Liver (tissue), 9 donors: ENCODE data around the gene MAPKAP1. TPM values are rescaled to one million over a fixed set of nuclear protein-coding genes. Genes with fewer than 3 reads are reported as not detected.

Experiments used
- DNase-seq: peaks from one replicate; pipeline ENCODE4 v3.0.0-alpha.2; 2017; ENCODE audit warnings: low spot score
- H3K27ac ChIP-seq, 2 donors: one replicate each; pipeline ENCODE4 v1.7.0; 2013; ENCODE audit warnings: inconsistent platforms in 2 of 2, low read length in 2 of 2, control low read depth in 1 of 2, low read depth in 1 of 2, mild to moderate bottlenecking in 1 of 2
- H3K27me3 ChIP-seq, 4 donors: one replicate each; pipeline versions ENCODE4 v1.6.1 to v1.7.0; 2013; ENCODE audit warnings: low read length in 3 of 4, inconsistent platforms in 1 of 4, mild to moderate bottlenecking in 1 of 4, moderate library complexity in 1 of 4; ENCODE audit not compliant: control insufficient read depth in 4 of 4, insufficient read depth in 4 of 4
- H3K36me3 ChIP-seq, 4 donors: one replicate each; pipeline versions ENCODE4 v1.6.1 to v1.7.0; 2013; ENCODE audit warnings: low read length in 3 of 4, mild to moderate bottlenecking in 3 of 4, low read depth in 1 of 4, moderate library complexity in 1 of 4; ENCODE audit not compliant: control insufficient read depth in 4 of 4, insufficient read depth in 3 of 4
- H3K4me1 ChIP-seq, 4 donors: one replicate each; pipeline versions ENCODE4 v1.6.1 to v1.7.0; 2013; ENCODE audit warnings: low read length in 3 of 4, mild to moderate bottlenecking in 3 of 4, moderate library complexity in 1 of 4; ENCODE audit not compliant: control insufficient read depth in 4 of 4, insufficient read depth in 4 of 4
- H3K4me3 ChIP-seq, 3 donors: one replicate each; pipeline versions ENCODE4 v1.6.1 to v1.7.0; 2013; ENCODE audit warnings: low read length in 3 of 3, control low read depth in 1 of 3, low read depth in 1 of 3, mild to moderate bottlenecking in 1 of 3
- H3K9ac ChIP-seq, 2 donors: one replicate each; pipeline ENCODE4 v1.7.0; 2013; ENCODE audit warnings: low read length in 2 of 2, mild to moderate bottlenecking in 2 of 2, moderate library complexity in 2 of 2, control low read depth in 1 of 2, low read depth in 1 of 2
- H3K9me3 ChIP-seq, 4 donors: one replicate each; pipeline versions ENCODE4 v1.6.1 to v1.7.0; 2013; ENCODE audit warnings: low read length in 3 of 4; ENCODE audit not compliant: control insufficient read depth in 4 of 4
- ATF3 ChIP-seq: IDR thresholded peaks from 2 replicates; pipeline ENCODE4 v1.6.1; 2016; ENCODE audit warnings: antibody characterized with exemption
- CTCF ChIP-seq: fragments of 150-350 bp; IDR thresholded peaks from 2 replicates; pipeline ENCODE4 v1.5.1; 2017; ENCODE audit warnings: improper control_type of control experiment, low read depth, low read length; ENCODE audit not compliant: missing input control
- EGR1 ChIP-seq, 2 donors: IDR thresholded peaks; 2 replicates each; pipeline ENCODE4 v1.6.1; 2016 to 2018; ENCODE audit warnings: antibody characterized with exemption in 2 of 2, low read depth in 2 of 2
- FOXA1 ChIP-seq: IDR thresholded peaks from 2 replicates; pipeline ENCODE4 v1.6.1; 2016; ENCODE audit warnings: antibody characterized with exemption
- FOXA2 ChIP-seq: IDR thresholded peaks from 2 replicates; pipeline ENCODE4 v1.6.1; 2016; ENCODE audit warnings: antibody characterized with exemption
- GABPA ChIP-seq, 2 donors: IDR thresholded peaks in 1 of 2; conservative IDR thresholded peaks in 1 of 2; 2 replicates each; pipeline ENCODE4 v1.6.1; 2016; ENCODE audit warnings: antibody characterized with exemption in 2 of 2, mild to moderate bottlenecking in 1 of 2, moderate library complexity in 1 of 2
- HNF4A ChIP-seq, 2 donors: conservative IDR thresholded peaks; 2 replicates each; pipeline ENCODE4 v1.6.1; 2016; ENCODE audit warnings: antibody characterized with exemption in 2 of 2, mild to moderate bottlenecking in 2 of 2
- HNF4G ChIP-seq: IDR thresholded peaks from 2 replicates; pipeline ENCODE4 v1.6.1; 2016; ENCODE audit warnings: antibody characterized with exemption
- JUND ChIP-seq, 2 donors: IDR thresholded peaks; 2 replicates each; pipeline ENCODE4 v1.6.1; 2016; ENCODE audit warnings: antibody characterized with exemption in 2 of 2
- MAX ChIP-seq: IDR thresholded peaks from 2 replicates; pipeline ENCODE4 v1.6.1; 2016; ENCODE audit warnings: antibody characterized with exemption
- NR2F2 ChIP-seq: IDR thresholded peaks from 2 replicates; pipeline ENCODE4 v1.6.1; 2016; ENCODE audit warnings: antibody characterized with exemption
- RAD21 ChIP-seq, 2 donors: IDR thresholded peaks; 2 replicates each; pipeline ENCODE4 v1.6.1; 2016; ENCODE audit warnings: antibody characterized with exemption in 2 of 2, mild to moderate bottlenecking in 2 of 2
- REST ChIP-seq: IDR thresholded peaks from 2 replicates; pipeline ENCODE4 v1.6.1; 2016; ENCODE audit warnings: antibody characterized with exemption, mild to moderate bottlenecking
- RXRA ChIP-seq, 2 donors: IDR thresholded peaks; 2 replicates each; pipeline ENCODE4 v1.6.1; 2017 to 2018; ENCODE audit warnings: antibody characterized with exemption in 2 of 2, mild to moderate bottlenecking in 1 of 2
- TAF1 ChIP-seq: conservative IDR thresholded peaks from 2 replicates; pipeline ENCODE4 v1.6.1; 2016; ENCODE audit warnings: antibody characterized with exemption, mild to moderate bottlenecking
- YY1 ChIP-seq: IDR thresholded peaks from 2 replicates; pipeline ENCODE4 v1.6.1; 2016; ENCODE audit warnings: antibody characterized with exemption, mild to moderate bottlenecking
- ZBTB33 ChIP-seq: IDR thresholded peaks from 2 replicates; pipeline ENCODE4 v1.6.1; 2016; ENCODE audit warnings: antibody characterized with exemption
- WGBS: extraction: QIAGEN DNeasy Blood & Tissue Kit; methylation state at CpG from one replicate; pipeline ENCODE4 v1.1.7; 2013; 5-methylcytosine and 5-hydroxymethylcytosine counted together
- polyA plus RNA-seq, 2 donors: library from polyadenylated mRNA; stranded (reverse) in 1 of 2; unstranded in 1 of 2; fragments of 200-250 nt in 1 of 2; fragments of >200 nt in 1 of 2; fragmentation: Nextera tagmentation in 1 of 2; extraction: Ambion mirVana in 1 of 2; gene quantifications; one replicate each; pipeline versions ENCODE4 v1.2.1 to v1.2.3, GENCODE V29; 2013 to 2015
- total RNA-seq, 2 donors: library from RNA; depleted of rRNA; stranded (reverse); fragments of >200 nt; gene quantifications; one replicate each; pipeline ENCODE4 v1.2.3, GENCODE V29; 2014
- donor health status: healthy.
- donor health status: healthy.
- donor health status: healthy.
- donor health status: healthy.
- donor health status: healthy.

The MAPKAP1 gene
- total and polyA plus RNA-seq, 4 donors = 23.6 to 55.9 (median 32.7) TPM

GRCh38 chr9:125681657-125682056 is 25.4 kb downstream of the MAPKAP1 start:
- no peak for DNase-seq
- H3K4me1 ChIP-seq = peaks cover 0 to 2% (median 0%) of the 10 kb centered on the region in 4 donors
- no peak overlapping the region for H3K9ac ChIP-seq
- no peak overlapping the region for H3K27ac ChIP-seq
- peaks cover 0 to 8% (median 3%) of the 10 kb centered on the region in 4 donors for H3K36me3 ChIP-seq
- no peak overlapping the region for H3K4me3 ChIP-seq
- WGBS = 97% methylated on average over 5 of the region's 5 CpGs
- TF ChIP-seq REST (no peak), RAD21 (IDR thresholded peaks at IDR 0.05) (no peak), YY1 (no peak)
- H3K9me3 ChIP-seq = no peaks in the 10 kb centered on the region
- H3K27me3 ChIP-seq = no peaks in the 10 kb centered on the region

GRCh38 chr9:125681086-125681622 is 25.9 kb downstream of the MAPKAP1 start:
- Histone ChIP-seq H3K27ac (no peak overlapping the region), H3K27me3 (no peaks in the 10 kb centered on the region), H3K9me3 (no peaks in the 10 kb centered on the region), H3K9ac (no peak overlapping the region), H3K4me1 (peaks cover 0 to 2% (median 0%) of the 10 kb centered on the region in 4 donors), H3K4me3 (no peak overlapping the region), H3K36me3 (peaks cover 0 to 8% (median 3%) of the 10 kb centered on the region in 4 donors)
- TF ChIP-seq ZBTB33 (no peak), JUND (IDR thresholded peaks at IDR 0.05) (no peak), CTCF (no peak), RXRA (IDR thresholded peaks at IDR 0.05) (no peak), FOXA1 (no peak), GABPA (IDR thresholded peaks at IDR 0.05 in 1 of 2, conservative IDR thresholded peaks at IDR 0.05 in 1 of 2) (no peak), FOXA2 (no peak), YY1 (no peak), EGR1 (IDR thresholded peaks at IDR 0.05; ENCODE audit: low read depth in 2 of 2) (no peak), TAF1 (no peak), HNF4G (no peak), ATF3 (no peak), NR2F2 (no peak), MAX (no peak), HNF4A (conservative IDR thresholded peaks at IDR 0.05) (no peak), RAD21 (IDR thresholded peaks at IDR 0.05) (no peak)
- 97% methylated on average over 3 of the region's 3 CpGs for WGBS
- no peak for DNase-seq
